OCI-LY7 (cell line): Measurements from ENCODE around the gene LDLRAD4. TPM values are rescaled to one million over a fixed set of nuclear protein-coding genes. Genes with fewer than 3 reads are reported as not detected.
"Not testable (repeated sequence)": the region's sequence is repeated elsewhere in the genome, so short reads cannot be mapped to it uniquely, and the experiment has no call there.

Source experiments
- BruUV-seq: library from RNA; stranded (reverse); fragments of 400-500 nt; replicated peaks from 2 replicates; lab custom pipeline; 2021; lab: Mats Ljungman, UMichigan
- CTCF ChIA-PET: fragments of 300-600 bp; sonication (Branson Sonifier 250); formaldehyde crosslinking; loops from one replicate; lab custom pipeline; 2022; ENCODE audit warnings: antibody characterized with exemption; ENCODE audit not compliant: unreplicated experiment; lab: Charles Lee
- POLR2A ChIA-PET: fragments of 300-600 bp; sonication (Branson Sonifier 250); formaldehyde crosslinking; loops from one replicate; lab custom pipeline; 2022; ENCODE audit warnings: antibody characterized with exemption; lab: Charles Lee
- DNase-seq: peaks from one replicate; pipeline ENCODE4 v3.0.0-alpha.2; 2015; ENCODE audit warnings: low spot score
- H2AFZ ChIP-seq: fragments of 200-600 bp; sonication (generic), shearing (Covaris generic); 2 replicates; pipeline ENCODE4 v1.6.1; 2014; ENCODE audit warnings: mild to moderate bottlenecking, antibody characterized with exemption, low read length, moderate library complexity
- H3K27ac ChIP-seq: fragments of 200-600 bp; sonication (generic); 2 replicates; pipeline ENCODE4 v1.5.1; 2014; ENCODE audit warnings: mixed run types, low read depth, mild to moderate bottlenecking, moderate library complexity, low read length, inconsistent platforms; ENCODE audit not compliant: poor library complexity, severe bottlenecking
- H3K36me3 ChIP-seq: fragments of 200-600 bp; sonication (generic); 2 replicates; pipeline ENCODE4 v1.6.1; 2014; ENCODE audit warnings: mild to moderate bottlenecking, antibody characterized with exemption, low read length, moderate library complexity, mixed read lengths; ENCODE audit not compliant: insufficient read depth
- H3K4me1 ChIP-seq: fragments of 200-600 bp; sonication (generic); 2 replicates; pipeline ENCODE4 v1.5.1; 2014; ENCODE audit warnings: mild to moderate bottlenecking, low read length; ENCODE audit not compliant: insufficient read depth, poor library complexity, severe bottlenecking
- H3K4me2 ChIP-seq: fragments of 200-600 bp; sonication (generic); 2 replicates; pipeline ENCODE4 v1.6.1; 2014; ENCODE audit warnings: mild to moderate bottlenecking, low read length
- H3K4me3 ChIP-seq: fragments of 200-600 bp; sonication (generic); 2 replicates; pipeline ENCODE4 v1.5.1; 2014; ENCODE audit warnings: mild to moderate bottlenecking, low read depth, low read length; ENCODE audit not compliant: poor library complexity, severe bottlenecking
- H3K79me2 ChIP-seq: fragments of 200-600 bp; sonication (generic); 2 replicates; pipeline ENCODE4 v1.6.1; 2016; ENCODE audit warnings: low read depth, mild to moderate bottlenecking, low read length, moderate library complexity, mixed read lengths; ENCODE audit not compliant: insufficient read depth
- H3K9me2 ChIP-seq: fragments of 200-600 bp; sonication (generic); 2 replicates; pipeline ENCODE4 v1.6.1; 2016; ENCODE audit warnings: mild to moderate bottlenecking, low read length, mixed read lengths; ENCODE audit not compliant: insufficient read depth
- H3K9me3 ChIP-seq: fragments of 200-600 bp; sonication (generic); 2 replicates; pipeline ENCODE4 v1.6.1; 2014; ENCODE audit warnings: mild to moderate bottlenecking, mixed run types, low read length, mixed read lengths
- H4K20me1 ChIP-seq: fragments of 200-600 bp; sonication (generic); 2 replicates; pipeline ENCODE4 v1.6.1; 2014; ENCODE audit warnings: mild to moderate bottlenecking, antibody characterized with exemption, low read length, moderate library complexity, mixed read lengths; ENCODE audit not compliant: insufficient read depth
- EZH2phosphoT487 ChIP-seq: fragments of 200-600 bp; sonication (generic); IDR thresholded peaks from 2 replicates; pipeline ENCODE4 v1.6.1; 2018; ENCODE audit warnings: low read depth, borderline replicate concordance, mild to moderate bottlenecking, mixed run types, antibody characterized with exemption, low read length, moderate library complexity, mixed read lengths
- intact Hi-C: fragments of 100-400 bp; cut with micrococcal nuclease; formaldehyde crosslinking; loops from one replicate; pipeline ENCODE4 v1.10.0; 2022; ENCODE audit not compliant: unreplicated experiment
- total RNA-seq, 2 experiments: library from RNA; depleted of rRNA in 1 of 2; stranded (reverse); fragments of >200 nt in 1 of 2; shearing (Covaris generic) in 1 of 2; gene quantifications; 2 replicates each; pipeline ENCODE4 v1.2.3, GENCODE V29; 2014 to 2022
- TF ChIP-seq, protein P1 (sequence below): fragments of 200-600 bp; sonication (generic); conservative IDR thresholded peaks from 2 replicates; pipeline ENCODE4 v1.5.1; 2014; ENCODE audit warnings: mild to moderate bottlenecking, antibody characterized with exemption, low read length, moderate library complexity, mixed read lengths

The LDLRAD4 gene
- total RNA-seq, 2 experiments from 2014 or later, result 26.2 to 43.8 TPM

DNA sequence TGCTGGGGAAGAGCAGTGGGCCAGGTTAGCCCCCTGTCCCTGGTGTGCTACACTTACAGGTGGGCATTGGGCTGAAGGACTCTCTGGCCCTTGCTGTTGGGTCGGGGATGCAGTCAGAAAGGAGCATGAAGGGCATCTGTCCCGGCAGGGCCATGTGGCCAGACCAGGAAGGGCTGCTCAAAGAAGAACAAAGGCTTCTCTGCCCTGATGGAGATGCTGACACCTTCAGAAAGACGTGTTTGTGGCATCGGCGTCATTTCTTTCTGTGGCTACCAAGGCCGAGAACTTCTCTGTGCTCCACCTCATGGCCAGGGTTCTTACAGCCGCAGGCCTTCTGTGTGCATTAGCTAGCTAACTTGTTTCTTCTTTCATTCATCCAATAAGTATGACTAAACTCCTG is 268.7 kb downstream of the LDLRAD4 start:
- intact Hi-C loops, result no loop called here
- TF ChIP-seq, protein P1, sequence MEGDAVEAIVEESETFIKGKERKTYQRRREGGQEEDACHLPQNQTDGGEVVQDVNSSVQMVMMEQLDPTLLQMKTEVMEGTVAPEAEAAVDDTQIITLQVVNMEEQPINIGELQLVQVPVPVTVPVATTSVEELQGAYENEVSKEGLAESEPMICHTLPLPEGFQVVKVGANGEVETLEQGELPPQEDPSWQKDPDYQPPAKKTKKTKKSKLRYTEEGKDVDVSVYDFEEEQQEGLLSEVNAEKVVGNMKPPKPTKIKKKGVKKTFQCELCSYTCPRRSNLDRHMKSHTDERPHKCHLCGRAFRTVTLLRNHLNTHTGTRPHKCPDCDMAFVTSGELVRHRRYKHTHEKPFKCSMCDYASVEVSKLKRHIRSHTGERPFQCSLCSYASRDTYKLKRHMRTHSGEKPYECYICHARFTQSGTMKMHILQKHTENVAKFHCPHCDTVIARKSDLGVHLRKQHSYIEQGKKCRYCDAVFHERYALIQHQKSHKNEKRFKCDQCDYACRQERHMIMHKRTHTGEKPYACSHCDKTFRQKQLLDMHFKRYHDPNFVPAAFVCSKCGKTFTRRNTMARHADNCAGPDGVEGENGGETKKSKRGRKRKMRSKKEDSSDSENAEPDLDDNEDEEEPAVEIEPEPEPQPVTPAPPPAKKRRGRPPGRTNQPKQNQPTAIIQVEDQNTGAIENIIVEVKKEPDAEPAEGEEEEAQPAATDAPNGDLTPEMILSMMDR, result no peak
- TF ChIP-seq EZH2phosphoT487, result no peak
- CTCF ChIA-PET, result no interaction called here
- no peak overlapping the region for H2AFZ ChIP-seq
- POLR2A ChIA-PET, result no interaction called here
- no peak overlapping the region for H3K4me2 ChIP-seq
- H3K36me3 ChIP-seq, result no peaks in the 10 kb centered on the region
- no peak overlapping the region for H3K27ac ChIP-seq
- H3K79me2 ChIP-seq, result no peaks in the 10 kb centered on the region
- H3K9me3 ChIP-seq, result no peaks in the 10 kb centered on the region
- no peak for DNase-seq
- H3K4me3 ChIP-seq, result no peak overlapping the region
- BruUV-seq, result no TSS peak
- no peaks in the 10 kb centered on the region for H3K4me1 ChIP-seq
- H3K9me2 ChIP-seq, result no peaks in the 10 kb centered on the region
- no peaks in the 10 kb centered on the region; the same call in 1 of the 2 replicates for H4K20me1 ChIP-seq

DNA sequence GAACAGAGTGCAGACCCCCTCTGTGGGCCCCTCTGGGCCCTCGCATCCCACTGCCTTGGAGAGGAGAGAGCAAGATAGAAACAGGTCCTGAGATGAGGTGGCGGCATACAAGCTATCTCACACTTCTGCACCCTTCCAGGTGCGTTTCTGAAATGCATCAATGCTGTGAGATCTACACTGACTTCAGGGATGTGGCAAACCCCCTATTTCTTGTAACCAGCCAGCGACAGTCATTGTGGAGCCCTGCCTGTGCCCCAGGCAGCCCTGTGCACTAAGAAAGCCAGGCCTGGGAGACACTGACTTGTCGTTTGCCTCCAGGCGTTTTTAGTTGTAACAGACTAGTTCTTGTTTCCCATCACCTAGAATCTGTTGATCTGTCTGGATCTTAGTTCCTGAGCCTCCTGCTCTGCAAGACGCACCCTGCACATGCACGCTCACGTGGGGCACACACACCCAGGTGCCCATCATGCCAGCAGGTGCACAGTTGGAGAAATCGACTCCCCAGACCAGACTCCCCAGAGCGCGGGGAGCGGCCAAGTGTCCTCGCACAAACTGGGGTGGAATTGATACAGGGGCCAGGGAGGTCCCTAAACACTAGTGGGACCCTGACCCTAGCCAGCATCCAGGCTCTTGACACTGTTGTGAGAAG is 269.8 kb downstream of the LDLRAD4 start:
- no TSS peak for BruUV-seq
- ChIA-PET CTCF (no interaction called here), POLR2A (no interaction called here)
- no peak for TF ChIP-seq EZH2phosphoT487
- TF ChIP-seq, protein P1, result no peak
- H3K4me2 ChIP-seq, result no peak overlapping the region
- H3K36me3 ChIP-seq, result no peaks in the 10 kb centered on the region
- H3K9me3 ChIP-seq, result no peaks in the 10 kb centered on the region
- H3K9me2 ChIP-seq, result no peaks in the 10 kb centered on the region
- no peak for DNase-seq
- intact Hi-C loops, result no loop called here
- no peak overlapping the region for H3K4me3 ChIP-seq
- H2AFZ ChIP-seq, result no peak overlapping the region
- no peaks in the 10 kb centered on the region; the same call in 1 of the 2 replicates for H4K20me1 ChIP-seq
- H3K4me1 ChIP-seq, result no peaks in the 10 kb centered on the region
- H3K27ac ChIP-seq, result no peak overlapping the region
- no peaks in the 10 kb centered on the region for H3K79me2 ChIP-seq

DNA sequence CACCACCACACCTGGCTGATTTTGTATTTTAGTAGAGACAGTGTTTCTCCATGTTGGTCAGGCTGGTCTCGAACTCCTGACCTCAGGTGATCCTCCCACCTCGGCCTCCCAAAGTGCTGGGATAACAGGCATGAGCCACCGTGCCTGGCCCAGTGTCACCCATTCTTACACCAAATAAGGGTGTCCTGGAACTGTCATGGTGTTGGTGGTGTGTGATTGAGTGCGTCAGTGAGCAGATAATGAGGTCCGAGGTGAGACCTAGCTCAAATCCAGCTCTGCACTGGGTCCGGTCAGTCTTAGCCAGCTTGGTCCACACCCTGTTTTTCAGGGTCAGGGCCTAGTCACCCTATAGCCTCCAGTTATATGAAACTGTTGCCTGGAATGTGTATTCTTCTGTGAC is 270.7 kb downstream of the LDLRAD4 start:
- H4K20me1 ChIP-seq, H2AFZ ChIP-seq, BruUV-seq, H3K4me3 ChIP-seq, intact Hi-C loops, DNase-seq, H3K9me3 ChIP-seq, CTCF ChIA-PET, H3K36me3 ChIP-seq, H3K4me2 ChIP-seq, H3K4me1 ChIP-seq, POLR2A ChIA-PET, H3K79me2 ChIP-seq, H3K27ac ChIP-seq, H3K9me2 ChIP-seq: not testable (repeated sequence)
